Mammary epithelial cell (primary cell): ENCODE results near the gene CLTCL1.

Source experiments
- CTCF ChIP-seq, 2 donors: IDR thresholded peaks in 1 of 2; conservative IDR thresholded peaks in 1 of 2; 2 replicates each; pipeline ENCODE4 v1.5.1; 2011 to 2012; ENCODE audit warnings: inconsistent platforms in 2 of 2, low read length in 2 of 2, mild to moderate bottlenecking in 2 of 2, control low read depth in 1 of 2, low read depth in 1 of 2; ENCODE audit not compliant: insufficient read depth in 1 of 2; ENCODE audit errors: extremely low read depth in 1 of 2
- EZH2 ChIP-seq: IDR thresholded peaks from 2 replicates; pipeline ENCODE4 v1.6.1; 2012; ENCODE audit warnings: low read length, inconsistent platforms, borderline replicate concordance

GRCh38 chr22:19169002-19169946 lies 122.2 kb downstream of the CLTCL1 start:
- TF ChIP-seq CTCF (conservative IDR thresholded peaks at IDR 0.05 in 1 of 2, IDR thresholded peaks at IDR 0.05 in 1 of 2; ENCODE audit: extremely low read depth in 1 of 2, insufficient read depth in 1 of 2, low read depth in 1 of 2, low read length in 2 of 2) (no peak), EZH2 (peak; percentile 5)
